Measurements from ENCODE around the gene PIGN. TPM values are rescaled to one million over a fixed set of nuclear protein-coding genes. Genes with fewer than 3 reads are reported as not detected.
A peak's percentile ranks its signal among the peaks of the same experiment; 100 is the strongest.

Gene PIGN
- total and polyA plus RNA-seq, 2 donors from 2014 or later: 4.5 to 30.5 TPM

DNA sequence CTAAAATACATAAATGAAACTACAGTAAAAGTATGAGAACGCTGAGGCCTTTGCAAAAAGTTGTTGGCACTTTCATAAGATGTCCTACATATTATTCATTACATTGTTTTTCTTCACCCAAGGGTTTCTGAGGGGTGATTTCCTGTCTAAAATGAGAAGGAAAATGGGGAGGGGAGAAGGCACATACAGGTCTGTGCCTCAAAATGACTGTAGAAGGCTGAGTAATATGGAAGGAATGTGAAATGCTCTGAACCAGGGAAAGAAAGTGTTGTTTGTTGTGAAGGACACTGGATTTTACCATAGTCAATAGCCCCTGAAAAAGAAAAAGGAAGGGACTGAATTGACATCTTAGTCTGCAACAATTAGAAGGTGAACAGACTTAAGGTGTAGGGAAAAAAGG is 194.6 kb downstream of the PIGN start:
- no peaks in the 10 kb centered on the region for H3K9me3 ChIP-seq (ENCODE audit: control insufficient read depth in 2 of 3, insufficient read depth in 1 of 3, low read length in 3 of 3)
- no peaks in the 10 kb centered on the region for H3K36me3 ChIP-seq (ENCODE audit: control insufficient read depth in 2 of 3, insufficient read depth in 3 of 3, low read length in 3 of 3)
- intact Hi-C loops (cut with DNase I): no loop called here
- peaks cover 0 to 2% (median 0%) of the 10 kb centered on the region in 3 donors for H3K4me1 ChIP-seq (ENCODE audit: control insufficient read depth in 2 of 3, insufficient read depth in 2 of 3, low read depth in 1 of 3, low read length in 3 of 3)
- peak overlapping the region in 1 of 2 donors; percentile 26 for H3K27ac ChIP-seq (ENCODE audit: low read depth in 2 of 2, low read length in 2 of 2)
- TF ChIP-seq, protein P1, sequence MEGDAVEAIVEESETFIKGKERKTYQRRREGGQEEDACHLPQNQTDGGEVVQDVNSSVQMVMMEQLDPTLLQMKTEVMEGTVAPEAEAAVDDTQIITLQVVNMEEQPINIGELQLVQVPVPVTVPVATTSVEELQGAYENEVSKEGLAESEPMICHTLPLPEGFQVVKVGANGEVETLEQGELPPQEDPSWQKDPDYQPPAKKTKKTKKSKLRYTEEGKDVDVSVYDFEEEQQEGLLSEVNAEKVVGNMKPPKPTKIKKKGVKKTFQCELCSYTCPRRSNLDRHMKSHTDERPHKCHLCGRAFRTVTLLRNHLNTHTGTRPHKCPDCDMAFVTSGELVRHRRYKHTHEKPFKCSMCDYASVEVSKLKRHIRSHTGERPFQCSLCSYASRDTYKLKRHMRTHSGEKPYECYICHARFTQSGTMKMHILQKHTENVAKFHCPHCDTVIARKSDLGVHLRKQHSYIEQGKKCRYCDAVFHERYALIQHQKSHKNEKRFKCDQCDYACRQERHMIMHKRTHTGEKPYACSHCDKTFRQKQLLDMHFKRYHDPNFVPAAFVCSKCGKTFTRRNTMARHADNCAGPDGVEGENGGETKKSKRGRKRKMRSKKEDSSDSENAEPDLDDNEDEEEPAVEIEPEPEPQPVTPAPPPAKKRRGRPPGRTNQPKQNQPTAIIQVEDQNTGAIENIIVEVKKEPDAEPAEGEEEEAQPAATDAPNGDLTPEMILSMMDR (IDR thresholded peaks at IDR 0.05; ENCODE audit: borderline replicate concordance, extremely low read depth, insufficient read depth): no peak
- peak; percentile 32 for FAIRE-seq
- peak in 2 of 5 donors; percentile 19 to 53 for DNase-seq
- no peaks in the 10 kb centered on the region for H3K27me3 ChIP-seq (ENCODE audit: control insufficient read depth, insufficient read depth, low read length)
- no peak overlapping the region for H3K4me3 ChIP-seq (ENCODE audit: low read length in 3 of 3)
- H3K9ac ChIP-seq (ENCODE audit: low read length in 3 of 3): no peak overlapping the region

- peaks cover 0 to 2% (median 0%) of the 10 kb centered on the region in 3 donors for H3K4me1 ChIP-seq (ENCODE audit: control insufficient read depth in 2 of 3, insufficient read depth in 2 of 3, low read depth in 1 of 3, low read length in 3 of 3)
- no peak for FAIRE-seq
- no peaks in the 10 kb centered on the region for H3K9me3 ChIP-seq (ENCODE audit: control insufficient read depth in 2 of 3, insufficient read depth in 1 of 3, low read length in 3 of 3)
- TF ChIP-seq, protein P1 (IDR thresholded peaks at IDR 0.05; ENCODE audit: borderline replicate concordance, extremely low read depth, insufficient read depth): no peak
- no peak overlapping the region for H3K27ac ChIP-seq (ENCODE audit: low read depth in 2 of 2, low read length in 2 of 2)
- no peak overlapping the region for H3K4me3 ChIP-seq (ENCODE audit: low read length in 3 of 3)
- no peak overlapping the region for H3K9ac ChIP-seq (ENCODE audit: low read length in 3 of 3)
- H3K27me3 ChIP-seq (ENCODE audit: control insufficient read depth, insufficient read depth, low read length): no peaks in the 10 kb centered on the region
- intact Hi-C loops (cut with DNase I): no loop called here
- DNase-seq: no peak
- H3K36me3 ChIP-seq (ENCODE audit: control insufficient read depth in 2 of 3, insufficient read depth in 3 of 3, low read length in 3 of 3): no peaks in the 10 kb centered on the region
These were observed 195.0 kb downstream of the PIGN start for GRCh38 chr18:61991836-61992235.

GRCh38 chr18:61991201-61991600 is 195.7 kb downstream of the PIGN start:
- Histone ChIP-seq H3K4me3 (ENCODE audit: low read length in 3 of 3) (no peak overlapping the region), H3K27me3 (ENCODE audit: control insufficient read depth, insufficient read depth, low read length) (no peaks in the 10 kb centered on the region), H3K27ac (ENCODE audit: low read depth in 2 of 2, low read length in 2 of 2) (no peak overlapping the region), H3K4me1 (ENCODE audit: control insufficient read depth in 2 of 3, insufficient read depth in 2 of 3, low read depth in 1 of 3, low read length in 3 of 3) (peaks cover 0 to 2% (median 0%) of the 10 kb centered on the region in 3 donors), H3K9me3 (ENCODE audit: control insufficient read depth in 2 of 3, insufficient read depth in 1 of 3, low read length in 3 of 3) (no peaks in the 10 kb centered on the region), H3K36me3 (ENCODE audit: control insufficient read depth in 2 of 3, insufficient read depth in 3 of 3, low read length in 3 of 3) (no peaks in the 10 kb centered on the region), H3K9ac (ENCODE audit: low read length in 3 of 3) (no peak overlapping the region)
- intact Hi-C loops (cut with DNase I): no loop called here
- no peak for DNase-seq
- TF ChIP-seq, protein P1 (IDR thresholded peaks at IDR 0.05; ENCODE audit: borderline replicate concordance, extremely low read depth, insufficient read depth): no peak
- no peak for FAIRE-seq

Other genes starting within 250 kb of the PIGN start
- gene RELCH, start 199 bp upstream of the PIGN start, total RNA-seq: 39.0 TPM
- gene RELCH, start 199 bp upstream of the PIGN start, polyA plus RNA-seq (ENCODE audit: insufficient read depth, low read depth, low replicate concordance): 9.0 TPM
- gene TNFRSF11A, start 138.3 kb upstream of the PIGN start, total RNA-seq: 5.4 TPM
- gene TNFRSF11A, start 138.3 kb upstream of the PIGN start, polyA plus RNA-seq (ENCODE audit: insufficient read depth, low read depth, low replicate concordance): 0.39 TPM